CD4-positive, alpha-beta T cell treated with Interleukin-6 at 100 ng/mL for 8 hours (primary cell): ENCODE data around the gene TAAR2.
"Not testable (repeated sequence)": the region's sequence is repeated elsewhere in the genome, so short reads cannot be mapped to it uniquely, and the experiment has no call there.

Experiments used
- DNase-seq: peaks from one replicate; pipeline ENCODE4 v3.0.0-alpha.2; 2020; ENCODE audit warnings: mixed read lengths, low spot score

Gene TAAR2, protein sequence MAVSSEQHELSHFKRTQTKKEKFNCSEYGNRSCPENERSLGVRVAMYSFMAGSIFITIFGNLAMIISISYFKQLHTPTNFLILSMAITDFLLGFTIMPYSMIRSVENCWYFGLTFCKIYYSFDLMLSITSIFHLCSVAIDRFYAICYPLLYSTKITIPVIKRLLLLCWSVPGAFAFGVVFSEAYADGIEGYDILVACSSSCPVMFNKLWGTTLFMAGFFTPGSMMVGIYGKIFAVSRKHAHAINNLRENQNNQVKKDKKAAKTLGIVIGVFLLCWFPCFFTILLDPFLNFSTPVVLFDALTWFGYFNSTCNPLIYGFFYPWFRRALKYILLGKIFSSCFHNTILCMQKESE

DNA sequence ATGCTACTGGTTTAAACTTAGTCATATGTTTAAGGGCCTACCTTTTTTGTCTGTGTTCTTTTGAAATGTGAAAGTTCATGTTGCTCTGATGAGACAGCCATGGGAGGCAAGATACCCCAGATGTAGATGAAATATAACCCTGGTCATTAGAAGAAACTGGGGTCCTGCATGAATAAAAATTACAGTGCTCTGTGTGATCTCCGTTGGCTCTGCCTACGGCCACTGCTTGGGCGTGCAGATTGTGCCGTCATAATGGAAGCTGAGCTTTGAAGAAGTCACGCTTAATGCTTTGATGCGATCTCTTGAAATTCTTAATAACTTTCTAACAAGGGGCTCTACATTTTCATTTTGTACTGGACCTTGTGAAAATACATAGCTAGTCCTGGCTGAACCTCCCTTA lies at the start of gene TAAR2:
TSS of gene TAAR2 (minus strand) at position 101 of the 400 bp plus-strand sequence. CDS start at position 101, 0 bp downstream.
- no peak for DNase-seq

GRCh38 chr6:132673376-132674094 lies 49.5 kb upstream of the TAAR2 start:
- DNase-seq: no peak

- DNase-seq: no peak
These were observed 47.2 kb upstream of the TAAR2 start for GRCh38 chr6:132671295-132671694.

DNA sequence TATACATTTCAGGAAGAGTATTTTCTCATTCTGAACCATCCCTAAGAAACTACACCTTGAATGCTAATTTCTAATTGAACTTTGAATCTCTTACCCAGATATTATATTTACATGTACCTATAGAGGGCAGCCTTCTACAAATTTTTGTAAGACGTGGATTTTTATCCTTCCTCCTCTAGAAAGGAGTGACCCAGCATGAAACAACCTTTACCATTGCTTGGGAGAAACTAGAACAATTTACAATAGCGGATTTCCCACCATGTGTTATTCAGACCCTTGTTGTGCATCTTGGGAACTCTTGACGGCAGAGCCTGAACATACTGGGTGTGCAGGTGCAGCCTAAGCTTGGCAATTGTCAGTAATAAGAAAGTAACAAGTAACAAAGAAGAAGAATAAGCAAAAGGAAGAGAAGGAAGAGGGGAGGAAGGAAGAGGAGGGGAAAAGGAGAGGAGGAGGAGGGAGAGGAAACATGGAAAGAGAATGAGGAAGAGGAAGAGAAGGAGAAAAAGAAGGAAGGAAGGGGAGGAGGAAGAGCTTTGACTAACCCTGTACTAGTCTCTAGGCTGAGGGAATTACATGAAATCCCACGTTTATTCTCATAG lies 45.7 kb upstream of the TAAR2 start:
- DNase-seq: no peak

DNA sequence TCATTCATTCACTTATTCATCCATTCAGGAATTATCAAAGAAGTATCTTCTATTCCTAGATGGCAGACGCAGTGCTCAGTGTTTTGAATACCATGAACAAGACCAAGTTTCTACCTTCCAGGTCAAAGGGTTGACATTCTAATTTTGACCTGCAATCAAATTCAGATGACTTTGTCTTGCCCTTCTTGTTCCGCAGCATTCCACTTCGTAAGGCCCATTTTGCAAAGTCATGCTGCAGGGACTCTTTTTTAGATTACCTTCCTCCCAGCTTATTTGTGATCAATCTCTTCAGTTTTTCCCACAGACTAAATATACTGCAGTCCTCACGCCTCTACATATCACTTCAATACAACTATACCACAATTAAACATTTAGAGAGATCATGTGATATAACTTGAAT lies 42.0 kb upstream of the TAAR2 start:
- no peak for DNase-seq

DNA sequence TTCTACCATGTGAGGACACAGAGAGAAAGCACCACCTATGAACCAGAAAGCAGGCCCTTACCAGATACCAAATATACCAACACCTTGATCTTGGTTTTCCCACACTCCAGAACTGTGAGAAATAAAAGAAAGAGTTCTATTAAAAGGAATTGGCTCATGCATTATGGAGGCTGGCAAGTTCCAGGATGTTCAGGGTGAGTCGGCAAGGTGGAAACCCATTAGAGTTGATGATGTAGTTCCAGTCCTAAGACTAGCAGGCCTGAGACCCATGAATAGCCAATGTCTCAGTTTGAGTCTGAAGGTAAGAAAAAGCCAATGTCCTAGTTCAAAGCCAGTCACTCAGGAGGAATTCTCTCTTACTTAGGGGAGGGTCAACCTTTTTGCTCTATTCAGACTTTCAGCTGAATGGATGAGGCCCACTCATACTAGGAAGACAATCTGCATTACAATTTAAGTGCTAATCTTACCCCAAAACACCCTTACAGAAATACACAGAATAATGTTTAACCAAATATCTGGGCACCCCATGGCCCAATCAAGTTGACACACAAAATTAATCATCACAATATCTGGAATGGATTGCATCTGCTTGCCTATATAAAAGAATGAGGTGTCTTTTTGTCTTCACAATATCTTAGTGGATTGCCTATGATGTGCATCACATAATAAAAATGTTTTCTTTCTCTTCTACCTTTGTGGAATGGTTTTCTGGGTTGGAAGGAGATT lies 40.4 kb upstream of the TAAR2 start:
- DNase-seq: no peak

DNA sequence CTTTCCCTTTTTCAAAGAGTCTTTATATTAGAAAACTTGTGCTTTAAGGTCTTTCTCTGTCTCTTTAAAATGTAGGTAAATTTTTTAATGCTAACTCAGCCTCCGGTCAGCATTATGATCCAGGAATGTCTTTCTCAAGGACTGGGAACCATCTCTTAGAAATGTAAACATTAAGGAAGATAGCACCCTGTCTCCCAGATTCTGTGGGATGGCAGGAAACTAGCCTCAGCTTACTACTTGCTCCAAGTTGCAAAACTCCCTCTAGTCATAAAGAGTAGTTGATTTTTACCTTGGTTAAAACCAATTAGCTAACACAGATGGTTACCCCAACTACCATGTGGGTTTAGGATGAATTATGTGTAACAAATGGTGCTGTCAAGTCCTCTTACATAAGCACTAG lies 39.6 kb upstream of the TAAR2 start:
- DNase-seq: no peak

GRCh38 chr6:132661906-132662305 lies 37.8 kb upstream of the TAAR2 start:
- DNase-seq: no peak

DNA sequence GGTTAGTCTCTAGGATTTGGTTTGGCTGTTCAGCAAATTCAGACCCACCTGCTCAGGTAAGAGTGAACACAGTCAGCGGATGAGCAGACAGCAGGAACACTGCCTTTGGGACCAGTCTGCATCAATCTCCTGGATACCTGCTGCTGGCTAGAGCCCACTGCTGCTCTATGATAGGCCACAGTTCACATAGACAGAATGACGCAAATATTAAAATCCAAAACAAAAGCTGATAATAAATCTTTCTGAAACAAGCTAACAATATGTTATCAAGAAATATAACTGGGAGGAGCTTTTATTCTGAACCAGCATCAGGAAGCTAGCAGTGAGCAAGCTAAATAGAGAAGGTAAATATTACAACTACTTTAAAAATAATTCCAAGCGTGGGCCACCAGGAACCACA lies 35.0 kb upstream of the TAAR2 start, which contains the start of gene TAAR1:
TSS of gene TAAR1 (minus strand) at position 101 of the 400 bp plus-strand sequence. CDS start 13,179 bp downstream, outside the sequence.
- DNase-seq: no peak

DNA sequence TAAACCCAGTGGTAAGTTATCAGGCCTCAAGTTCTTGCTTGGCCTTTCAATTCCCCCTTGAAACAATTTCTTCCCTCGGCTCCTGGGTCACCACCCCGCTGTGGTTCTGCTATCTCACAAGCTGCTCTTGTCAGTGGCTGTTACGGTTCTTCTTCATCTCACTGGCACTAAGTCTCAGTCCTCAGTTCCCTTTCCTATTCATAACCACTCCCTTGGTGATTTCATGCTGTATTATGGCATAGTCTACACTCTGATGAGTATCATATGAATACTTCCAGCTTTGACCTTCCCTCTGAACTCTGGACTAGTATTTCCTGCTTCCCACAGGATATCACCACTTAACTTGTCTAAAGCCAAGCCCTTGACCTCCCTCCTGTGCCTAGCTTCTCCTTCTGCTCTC lies 27.0 kb upstream of the TAAR2 start:
- DNase-seq: no peak

GRCh38 chr6:132650429-132650828 lies 26.4 kb upstream of the TAAR2 start:
- no peak for DNase-seq

DNA sequence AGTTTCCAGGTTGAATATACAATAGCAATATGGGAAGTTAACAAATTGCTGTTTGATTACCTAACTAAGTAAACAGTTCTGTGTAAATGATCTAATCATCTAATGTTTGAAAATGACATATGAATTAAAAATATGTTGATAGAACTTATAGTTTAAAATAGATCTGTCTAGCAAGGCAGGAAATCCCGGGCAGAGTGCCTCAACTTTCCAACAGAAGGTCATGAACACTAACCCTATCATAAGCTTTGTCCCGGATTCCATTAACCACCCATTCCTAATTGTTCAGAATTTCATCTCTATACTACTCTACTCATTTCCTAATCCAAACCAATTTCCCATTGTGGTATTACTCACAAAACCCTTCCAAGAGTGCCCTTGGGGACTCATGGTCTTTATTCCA lies 24.8 kb upstream of the TAAR2 start:
- no peak for DNase-seq

DNA sequence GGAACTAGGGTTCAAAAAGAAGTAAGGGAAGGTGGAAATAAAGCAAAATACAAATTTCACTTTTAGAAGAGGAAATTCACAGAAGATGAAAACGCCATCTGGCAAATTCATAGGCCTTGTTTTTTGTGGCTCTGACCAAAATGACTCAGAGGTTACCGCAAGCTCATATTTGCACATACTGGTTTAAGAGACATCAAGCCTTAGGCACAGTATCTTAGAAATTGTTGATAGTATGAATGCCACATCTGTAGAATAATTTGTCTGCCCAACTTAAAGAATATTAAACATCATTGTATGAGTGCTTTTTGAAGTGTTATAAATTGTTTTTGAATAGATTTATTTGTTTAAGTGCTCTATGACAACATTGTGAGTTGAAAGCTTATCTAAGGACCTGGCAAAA lies 24.3 kb upstream of the TAAR2 start:
- DNase-seq: peak; percentile 4

- no peak for DNase-seq
These were observed 19.5 kb upstream of the TAAR2 start for GRCh38 chr6:132643547-132643946.

GRCh38 chr6:132637135-132637534 lies 13.1 kb upstream of the TAAR2 start:
- DNase-seq: not testable (repeated sequence)

- not testable (repeated sequence) for DNase-seq
These were observed 11.8 kb upstream of the TAAR2 start for GRCh38 chr6:132635906-132636305.

DNA sequence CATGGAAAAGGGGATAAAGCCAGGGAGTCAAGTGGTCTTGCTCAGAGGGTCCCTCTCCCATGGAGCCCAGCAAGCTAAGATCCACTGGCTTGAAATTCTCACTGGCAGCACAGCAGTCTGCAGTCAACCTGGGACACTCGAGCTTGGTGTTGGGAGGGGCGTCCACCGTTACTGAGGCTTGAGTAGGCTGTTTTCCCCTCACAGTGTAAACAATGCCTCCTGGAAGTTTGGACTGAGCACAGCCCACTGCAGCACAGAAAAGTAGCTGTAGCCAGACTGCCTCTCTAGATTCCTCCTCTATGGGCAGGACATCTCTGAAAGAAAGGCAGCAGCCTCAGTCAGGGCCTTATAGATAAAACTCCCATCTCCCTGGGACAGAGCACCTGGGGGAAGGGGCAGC lies 11.2 kb upstream of the TAAR2 start:
- not testable (repeated sequence) for DNase-seq

GRCh38 chr6:132634796-132635195 lies 10.7 kb upstream of the TAAR2 start:
- DNase-seq: no peak

DNA sequence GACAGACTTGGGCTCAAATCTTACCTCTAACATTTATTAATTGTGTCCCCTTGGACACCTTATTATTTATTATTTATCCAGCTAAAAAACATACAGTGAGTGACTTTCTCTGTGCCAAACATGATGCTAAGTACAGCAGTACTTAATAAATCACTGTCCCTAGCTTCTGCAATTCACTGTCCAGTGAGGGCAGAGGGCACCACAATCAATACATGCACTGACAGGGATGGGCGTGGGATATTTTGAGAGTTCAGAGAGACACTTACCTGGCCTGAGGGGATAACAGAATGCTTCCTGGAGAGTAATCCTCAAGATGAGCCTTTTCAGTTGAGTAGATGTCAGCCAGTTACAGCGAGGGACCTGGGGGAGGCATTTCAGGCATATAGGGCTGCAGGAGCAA lies 9.3 kb upstream of the TAAR2 start:
- no peak for DNase-seq

DNA sequence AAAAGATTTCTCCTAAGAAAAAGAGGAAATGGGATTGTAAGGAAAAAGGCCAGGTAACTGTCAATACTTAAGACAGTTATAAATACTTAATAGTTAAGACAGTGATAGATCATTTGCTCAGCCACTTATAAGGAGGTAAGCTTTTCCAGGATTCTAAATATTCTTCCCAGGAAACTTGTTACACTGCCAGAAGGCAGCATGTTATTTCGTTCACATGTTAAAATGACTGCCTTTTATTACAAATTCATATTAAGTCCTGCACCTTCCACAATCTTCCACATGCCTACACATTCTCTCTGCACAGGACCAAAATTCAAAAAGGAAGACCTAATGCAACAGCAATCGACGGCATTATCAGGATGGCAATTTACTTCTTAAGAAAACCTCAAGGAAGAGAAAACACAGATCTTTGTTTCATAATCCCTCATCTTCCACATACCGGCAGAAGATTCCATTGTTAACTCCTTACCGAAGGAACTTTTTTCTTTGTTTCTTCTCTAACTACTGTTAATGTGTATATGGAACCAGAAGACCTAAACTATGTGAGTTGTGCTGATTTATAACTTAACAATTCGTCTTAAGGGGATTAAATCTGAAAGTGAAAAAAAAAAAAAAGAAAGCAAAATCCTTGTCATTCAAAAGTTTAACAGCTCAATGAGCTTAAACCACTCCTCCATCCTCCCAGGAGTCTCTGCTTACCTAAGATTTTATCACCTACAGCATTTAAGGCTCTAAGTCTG lies 799 bp downstream of the TAAR2 start:
- no peak for DNase-seq

GRCh38 chr6:132616677-132617076 lies 7.4 kb downstream of the TAAR2 start:
- no peak for DNase-seq

DNA sequence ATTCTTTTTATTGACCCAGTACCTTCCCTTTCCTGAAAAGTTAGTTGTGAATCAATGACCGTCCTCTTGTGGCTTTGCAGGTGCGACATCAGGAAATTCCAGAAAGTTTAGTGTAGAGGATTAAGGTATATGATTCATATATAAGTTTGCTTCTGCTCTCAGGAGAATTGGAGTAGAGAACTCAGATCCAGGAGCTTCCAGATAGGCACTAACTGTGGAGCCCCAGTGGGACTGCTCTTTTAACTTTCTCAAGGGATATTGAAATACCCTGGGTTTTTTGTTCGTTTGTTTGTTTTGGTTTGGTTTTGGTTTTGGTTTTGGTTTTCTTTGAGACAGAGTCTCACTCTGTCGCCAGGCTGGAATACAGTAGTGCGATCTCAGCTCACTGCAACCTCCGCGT lies 9.5 kb downstream of the TAAR2 start:
- no peak for DNase-seq
